ENCODE results near the gene PLEKHG7.

Gene PLEKHG7

GRCh38 chr12:92732716-92733115 is 29.9 kb downstream of the PLEKHG7 start:
- in situ Hi-C loops (cut with MboI; ENCODE audit: low sequenced_read_pairs, unreplicated experiment), result no loop called here
- no peak for TF ChIP-seq CTCF (IDR thresholded peaks at IDR 0.05; ENCODE audit: borderline replicate concordance, control extremely low read depth, extremely low read depth, insufficient read depth, missing control alignments)

GRCh38 chr12:92733181-92733580 is 30.4 kb downstream of the PLEKHG7 start:
- in situ Hi-C loops (cut with MboI; ENCODE audit: low sequenced_read_pairs, unreplicated experiment), result no loop called here
- no peak for DNase-seq (ENCODE audit: low spot score)
- no peak for TF ChIP-seq CTCF (IDR thresholded peaks at IDR 0.05; ENCODE audit: borderline replicate concordance, control extremely low read depth, extremely low read depth, insufficient read depth, missing control alignments)

More at GRCh38 chr12:92732716-92733115, 29.9 kb downstream of the PLEKHG7 start:
- DNase-seq (ENCODE audit: low spot score), result no peak

GRCh38 chr12:92733661-92734060 is 30.9 kb downstream of the PLEKHG7 start:
- in situ Hi-C loops (cut with MboI; ENCODE audit: low sequenced_read_pairs, unreplicated experiment), result no loop called here

GRCh38 chr12:92735131-92735721 is 32.4 kb downstream of the PLEKHG7 start:
- in situ Hi-C loops (cut with MboI; ENCODE audit: low sequenced_read_pairs, unreplicated experiment), result no loop called here
- no peak for TF ChIP-seq CTCF (IDR thresholded peaks at IDR 0.05; ENCODE audit: borderline replicate concordance, control extremely low read depth, extremely low read depth, insufficient read depth, missing control alignments)
- DNase-seq (ENCODE audit: low spot score), result no peak

More at GRCh38 chr12:92733661-92734060, 30.9 kb downstream of the PLEKHG7 start:
- no peak for DNase-seq (ENCODE audit: low spot score)
- no peak for TF ChIP-seq CTCF (IDR thresholded peaks at IDR 0.05; ENCODE audit: borderline replicate concordance, control extremely low read depth, extremely low read depth, insufficient read depth, missing control alignments)

GRCh38 chr12:92736605-92737004 is 33.8 kb downstream of the PLEKHG7 start:
- no peak for DNase-seq (ENCODE audit: low spot score)
- in situ Hi-C loops (cut with MboI; ENCODE audit: low sequenced_read_pairs, unreplicated experiment), result no loop called here
- no peak for TF ChIP-seq CTCF (IDR thresholded peaks at IDR 0.05; ENCODE audit: borderline replicate concordance, control extremely low read depth, extremely low read depth, insufficient read depth, missing control alignments)

- no peak for DNase-seq (ENCODE audit: low spot score)
- in situ Hi-C loops (cut with MboI; ENCODE audit: low sequenced_read_pairs, unreplicated experiment), result no loop called here
- no peak for TF ChIP-seq CTCF (IDR thresholded peaks at IDR 0.05; ENCODE audit: borderline replicate concordance, control extremely low read depth, extremely low read depth, insufficient read depth, missing control alignments)
Measured at GRCh38 chr12:92737855-92738850, 35.4 kb downstream of the PLEKHG7 start.

Measured in GM13976 (cell line).